ENCODE measurements around the gene SPNS2.

GRCh38 chr17:4577386-4577993 lies 78.8 kb downstream of the SPNS2 start:
- TF ChIP-seq, protein P1, sequence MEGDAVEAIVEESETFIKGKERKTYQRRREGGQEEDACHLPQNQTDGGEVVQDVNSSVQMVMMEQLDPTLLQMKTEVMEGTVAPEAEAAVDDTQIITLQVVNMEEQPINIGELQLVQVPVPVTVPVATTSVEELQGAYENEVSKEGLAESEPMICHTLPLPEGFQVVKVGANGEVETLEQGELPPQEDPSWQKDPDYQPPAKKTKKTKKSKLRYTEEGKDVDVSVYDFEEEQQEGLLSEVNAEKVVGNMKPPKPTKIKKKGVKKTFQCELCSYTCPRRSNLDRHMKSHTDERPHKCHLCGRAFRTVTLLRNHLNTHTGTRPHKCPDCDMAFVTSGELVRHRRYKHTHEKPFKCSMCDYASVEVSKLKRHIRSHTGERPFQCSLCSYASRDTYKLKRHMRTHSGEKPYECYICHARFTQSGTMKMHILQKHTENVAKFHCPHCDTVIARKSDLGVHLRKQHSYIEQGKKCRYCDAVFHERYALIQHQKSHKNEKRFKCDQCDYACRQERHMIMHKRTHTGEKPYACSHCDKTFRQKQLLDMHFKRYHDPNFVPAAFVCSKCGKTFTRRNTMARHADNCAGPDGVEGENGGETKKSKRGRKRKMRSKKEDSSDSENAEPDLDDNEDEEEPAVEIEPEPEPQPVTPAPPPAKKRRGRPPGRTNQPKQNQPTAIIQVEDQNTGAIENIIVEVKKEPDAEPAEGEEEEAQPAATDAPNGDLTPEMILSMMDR (optimal IDR thresholded peaks at IDR 0.05 in 1 of 3, IDR thresholded peaks at IDR 0.05 in 1 of 3, conservative IDR thresholded peaks at IDR 0.05 in 1 of 3; ENCODE audit: extremely low read depth in 1 of 3, insufficient read depth in 2 of 3, low read length in 3 of 3) = no peak
- TF ChIP-seq EZH2 (IDR thresholded peaks at IDR 0.05; ENCODE audit: low read length) = no peak
